HG02678 (cell line): ENCODE measurements around the gene PSD4.
A peak's percentile ranks its signal among the peaks of the same experiment; 100 is the strongest.

Experiments
- ATAC-seq: cut with Tn5 transposase; IDR thresholded peaks from one replicate; pipeline ENCODE4 v1.9.1; 2021; ENCODE audit warnings: mild to moderate bottlenecking, moderate library complexity; ENCODE audit not compliant: unreplicated experiment

The PSD4 gene

DNA sequence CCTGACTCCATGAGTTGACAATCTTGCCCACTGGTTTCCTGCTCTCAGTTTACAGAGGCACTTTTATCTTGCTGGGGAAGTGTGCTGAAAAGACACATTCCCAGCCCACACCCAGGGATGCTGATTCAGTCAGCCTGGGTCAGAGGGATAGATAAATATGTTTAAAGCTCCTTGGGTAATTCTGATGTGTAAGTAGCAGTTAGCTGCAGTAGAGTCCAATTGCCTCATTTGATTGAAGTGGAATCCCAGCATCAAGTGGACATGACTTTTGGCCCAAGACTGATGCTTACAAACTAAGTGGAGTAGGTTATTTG, 29.4 kb downstream of the PSD4 start:
- no peak for ATAC-seq

DNA sequence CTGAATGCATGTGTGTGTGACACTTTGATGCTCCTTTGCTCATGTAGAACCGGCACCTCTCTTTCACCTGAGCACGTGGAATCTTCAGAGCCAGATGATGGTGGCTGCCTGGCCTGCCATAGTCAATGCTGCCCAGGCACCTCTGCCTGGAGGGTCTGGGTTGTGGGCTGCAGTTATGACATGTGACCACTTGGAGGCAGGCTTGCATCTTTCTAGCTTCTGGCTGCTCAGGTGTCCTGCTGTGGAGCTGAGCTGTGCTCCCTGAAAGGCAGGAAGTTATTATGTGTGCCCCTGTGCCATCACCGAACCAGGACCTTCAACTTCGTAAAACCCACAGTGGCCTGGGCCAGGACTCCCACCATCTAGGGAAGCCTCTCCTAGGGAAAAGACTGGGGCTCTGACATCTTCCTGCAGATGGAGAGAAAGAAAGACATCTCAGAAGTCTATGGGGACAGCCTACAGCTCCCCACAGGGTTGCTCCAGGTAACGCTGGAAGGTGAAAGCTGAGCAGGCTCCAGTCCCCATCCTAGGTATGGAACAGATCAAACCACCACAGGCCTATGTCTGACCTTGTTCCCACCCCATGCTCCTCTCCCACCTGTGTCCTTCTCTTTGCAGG, 30.2 kb downstream of the PSD4 start:
- ATAC-seq, result peak; percentile 74

DNA sequence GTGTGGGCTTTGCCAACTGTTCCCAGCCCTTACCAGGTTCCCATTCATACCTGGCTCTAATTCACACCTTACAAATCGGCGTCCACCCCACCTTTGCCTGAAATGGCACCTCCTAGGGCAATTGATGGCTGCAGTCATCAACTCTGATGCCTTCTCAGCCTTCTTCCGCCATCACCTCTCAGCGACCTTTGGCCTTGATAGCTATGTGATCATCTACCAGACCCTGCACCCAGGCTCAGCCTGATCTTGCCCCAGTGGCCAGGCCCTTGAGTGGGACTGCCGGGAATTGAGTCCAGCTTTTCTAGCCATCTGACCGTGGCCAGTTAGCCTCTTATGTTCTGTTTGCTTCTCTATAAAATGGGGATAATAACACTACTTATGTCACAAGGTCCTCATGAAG, 32.5 kb downstream of the PSD4 start:
- ATAC-seq, result no peak

DNA sequence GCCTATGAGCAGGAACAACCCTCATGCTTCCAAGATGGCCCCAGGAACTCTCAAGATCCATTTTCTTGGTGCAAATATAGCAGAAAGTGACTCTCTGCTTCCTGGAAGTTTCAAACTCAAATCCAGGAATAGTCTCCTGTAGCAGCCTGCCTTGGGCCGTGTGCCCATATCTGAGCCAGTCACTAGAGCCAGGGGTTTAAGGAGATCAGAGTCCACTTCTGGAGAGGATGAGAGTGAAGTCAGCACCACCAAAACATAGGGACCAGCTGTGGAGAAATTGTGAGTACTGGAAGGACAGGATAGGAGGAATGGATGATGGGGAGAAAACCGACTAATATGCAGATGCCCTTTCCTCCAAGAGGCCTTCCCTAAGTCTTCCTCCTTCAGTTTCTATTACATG, 33.2 kb downstream of the PSD4 start:
- no peak for ATAC-seq

DNA sequence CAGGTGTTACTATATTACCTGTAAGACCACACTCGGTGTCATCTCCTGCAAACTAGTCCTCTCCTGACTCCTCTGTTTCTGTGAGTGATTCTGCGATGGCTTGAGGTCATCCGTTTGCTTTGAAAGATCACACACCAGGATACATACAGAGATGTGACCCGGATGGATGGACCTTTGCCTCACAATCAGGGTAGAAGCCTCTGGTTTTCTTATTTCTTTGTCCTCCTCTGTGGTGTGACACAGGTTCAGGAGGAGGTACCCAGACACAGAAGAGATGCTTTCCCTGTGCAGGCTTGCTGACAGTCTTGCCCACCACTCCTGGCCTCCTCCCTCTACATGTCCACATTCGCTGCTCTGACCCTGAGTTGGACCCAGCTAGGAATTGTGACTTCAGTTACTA, 34.6 kb downstream of the PSD4 start:
- ATAC-seq, result no peak

DNA sequence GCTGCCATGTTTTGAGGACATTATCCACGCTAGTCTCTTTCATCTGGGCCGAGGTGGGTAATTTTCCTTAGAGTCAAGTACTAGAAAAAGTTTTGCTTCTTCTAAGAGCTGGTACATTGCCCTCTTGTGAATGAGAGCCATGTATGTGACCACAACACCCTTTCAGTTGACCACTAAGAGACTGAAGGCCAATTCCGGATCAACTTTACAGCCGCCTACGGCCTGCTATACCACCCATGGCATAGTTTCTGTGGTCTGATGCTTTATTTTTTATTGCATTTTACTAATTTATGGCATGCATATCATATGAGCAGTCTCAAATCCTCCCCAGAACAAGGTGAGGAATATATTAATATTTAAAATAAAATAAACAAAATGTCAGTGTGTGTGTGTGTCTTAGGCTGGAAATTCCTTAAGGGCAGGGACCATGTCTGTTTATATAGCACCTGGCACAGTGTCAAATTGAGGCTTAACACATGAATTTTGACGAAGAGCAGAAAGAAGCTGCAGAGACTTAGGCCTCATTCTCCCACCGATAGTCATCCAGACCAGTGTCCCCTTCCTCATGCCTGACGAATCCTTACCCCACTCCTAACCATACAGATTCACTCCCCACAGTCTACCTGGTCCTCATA, 35.4 kb downstream of the PSD4 start:
- no peak for ATAC-seq

DNA sequence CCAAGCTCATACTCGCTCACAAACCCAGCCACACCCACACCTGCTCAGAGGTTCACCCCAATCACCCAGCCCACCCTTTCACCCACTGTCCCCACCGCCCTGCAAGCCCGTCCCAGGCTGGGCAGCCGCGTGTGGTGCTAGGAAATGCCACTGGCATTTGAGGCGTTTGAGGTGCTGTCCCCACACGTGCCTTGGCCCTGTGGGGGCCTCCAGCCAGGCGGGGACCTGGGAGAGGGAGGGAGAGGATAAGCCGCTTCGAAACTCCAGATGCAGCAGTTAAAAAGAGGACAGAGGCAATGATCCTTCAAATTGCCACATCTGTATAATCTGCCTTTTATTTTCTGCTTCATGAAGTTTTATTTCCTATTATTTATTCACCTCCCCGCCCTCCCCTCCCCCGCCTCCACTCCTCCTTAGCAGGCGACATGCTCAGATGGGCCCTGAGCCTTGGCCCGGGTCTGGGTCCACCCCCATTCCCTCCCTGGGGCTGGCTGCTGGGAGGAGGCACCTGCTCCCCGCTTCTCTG, 35.9 kb downstream of the PSD4 start:
- ATAC-seq, result no peak

DNA sequence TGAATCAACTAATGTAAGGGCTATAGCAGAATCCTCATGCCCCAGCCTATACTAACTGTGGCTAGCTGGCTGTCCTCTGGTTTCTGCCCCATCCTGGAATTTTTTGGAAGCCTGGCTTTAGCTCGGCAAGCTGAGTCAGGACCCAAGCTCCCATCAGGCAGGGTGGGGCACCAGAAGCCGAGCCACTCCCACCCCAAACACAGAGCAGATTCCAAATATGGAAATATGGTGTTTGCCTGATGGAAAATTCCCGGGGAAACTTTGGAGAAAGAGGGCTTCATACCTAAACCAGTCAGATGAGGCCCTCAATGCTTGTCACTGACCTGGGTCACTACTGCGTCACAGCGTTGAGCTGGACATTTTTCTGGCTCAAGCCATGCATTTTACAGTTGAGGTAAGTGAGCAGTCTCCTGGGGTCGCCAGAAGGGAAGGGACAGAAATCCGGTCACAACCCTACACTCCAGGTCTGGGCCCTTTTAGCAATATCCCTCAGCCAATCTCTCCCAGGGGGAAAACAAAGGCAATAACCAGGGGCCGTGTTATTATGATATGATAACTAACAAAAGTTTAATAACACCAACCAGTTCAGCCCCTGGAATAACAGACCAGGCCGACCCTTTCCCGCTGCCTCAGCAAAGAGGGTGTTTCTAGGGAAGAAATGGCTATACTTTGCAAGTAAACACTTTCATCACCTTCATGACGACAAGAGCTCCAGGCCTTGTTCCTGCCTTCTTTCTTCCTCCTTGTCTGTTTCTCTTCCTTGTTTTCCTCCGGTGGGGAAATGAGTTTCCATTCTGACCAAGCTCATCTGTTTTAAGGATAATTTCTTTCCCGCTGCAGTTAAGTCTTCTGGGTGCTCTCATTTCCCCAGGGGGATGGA, 37.7 kb downstream of the PSD4 start:
- no peak for ATAC-seq

DNA sequence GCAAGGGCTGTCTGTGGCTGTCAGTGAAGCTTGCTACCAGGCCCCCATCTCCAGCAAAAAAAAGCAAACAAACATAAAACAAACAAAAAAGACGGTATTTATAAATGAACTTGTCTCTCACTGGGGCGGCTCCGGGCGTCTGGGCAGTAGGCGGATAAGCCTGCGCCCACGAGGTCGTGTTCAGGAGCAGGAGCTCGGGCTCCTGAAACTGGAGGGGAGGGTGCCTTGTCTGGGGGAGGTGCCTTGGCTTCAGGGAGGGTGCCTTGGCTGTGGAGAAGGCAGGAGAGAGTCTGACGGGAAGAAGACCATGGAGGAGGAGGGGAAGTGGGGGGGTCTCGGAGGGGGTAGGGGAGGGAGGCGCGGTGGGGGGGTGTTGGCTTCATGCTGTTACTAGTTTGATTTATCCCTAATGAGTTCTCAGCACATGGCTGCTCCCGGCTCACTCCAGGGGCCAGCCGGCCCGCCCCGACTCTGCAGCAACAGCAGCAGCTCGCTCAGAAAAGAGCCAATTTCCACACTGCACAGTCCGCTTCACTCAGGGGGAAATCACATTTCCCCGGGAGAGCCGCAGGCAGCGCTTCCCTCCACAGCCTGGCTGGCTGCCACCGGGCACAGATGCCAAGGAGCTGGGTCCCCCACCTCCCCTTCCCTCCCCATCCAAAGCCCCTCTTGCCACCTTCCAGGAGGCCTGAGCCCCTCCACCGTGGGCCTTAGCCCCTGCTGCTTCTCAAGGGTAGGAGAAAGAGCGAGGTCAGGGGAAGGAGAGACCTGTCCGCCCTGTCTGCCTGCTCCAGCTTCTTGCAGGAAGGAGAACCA, 38.7 kb downstream of the PSD4 start:
- ATAC-seq, result no peak

DNA sequence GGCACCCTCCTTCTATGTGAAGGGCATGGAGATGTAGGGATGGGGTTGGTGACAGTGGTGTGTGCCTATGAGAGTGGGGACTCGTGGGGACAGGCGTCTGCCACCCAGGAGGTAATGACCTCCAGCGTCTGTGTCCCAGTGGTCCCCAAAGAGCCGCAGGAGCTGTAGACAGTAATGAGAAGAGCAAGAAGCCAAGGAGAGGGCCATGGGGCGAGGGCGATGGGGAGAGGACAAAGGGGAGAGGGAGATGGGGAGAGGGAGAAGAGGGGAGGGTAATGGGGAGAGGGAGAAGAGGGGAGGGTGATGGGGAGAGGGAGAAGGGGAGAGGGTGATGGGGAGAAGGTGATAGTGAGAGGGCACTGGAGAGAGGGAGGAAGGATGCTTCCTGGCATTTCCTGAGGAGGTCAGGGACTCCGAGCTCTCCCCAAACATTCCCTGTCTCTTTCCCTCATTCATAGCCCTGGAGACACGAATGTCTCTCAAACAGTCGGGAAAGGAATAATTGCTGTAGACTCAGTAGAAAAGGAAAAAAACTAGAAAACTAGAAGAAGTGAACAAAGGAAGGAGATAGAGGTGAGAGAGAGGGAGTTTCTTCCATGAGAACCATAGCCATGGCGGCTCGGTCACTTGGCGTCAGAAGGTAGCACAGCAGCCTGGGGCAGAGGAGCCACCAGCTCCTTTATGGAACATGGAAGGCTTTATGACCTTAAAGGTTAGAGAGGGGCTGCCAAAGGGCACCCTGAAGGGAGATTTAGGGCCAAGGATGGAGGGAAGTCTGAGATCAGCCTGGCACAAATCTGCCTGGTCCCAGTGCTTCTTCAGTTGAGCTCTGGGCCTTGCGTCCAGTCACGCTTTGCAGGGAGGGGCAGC, 39.5 kb downstream of the PSD4 start:
- ATAC-seq, result no peak

DNA sequence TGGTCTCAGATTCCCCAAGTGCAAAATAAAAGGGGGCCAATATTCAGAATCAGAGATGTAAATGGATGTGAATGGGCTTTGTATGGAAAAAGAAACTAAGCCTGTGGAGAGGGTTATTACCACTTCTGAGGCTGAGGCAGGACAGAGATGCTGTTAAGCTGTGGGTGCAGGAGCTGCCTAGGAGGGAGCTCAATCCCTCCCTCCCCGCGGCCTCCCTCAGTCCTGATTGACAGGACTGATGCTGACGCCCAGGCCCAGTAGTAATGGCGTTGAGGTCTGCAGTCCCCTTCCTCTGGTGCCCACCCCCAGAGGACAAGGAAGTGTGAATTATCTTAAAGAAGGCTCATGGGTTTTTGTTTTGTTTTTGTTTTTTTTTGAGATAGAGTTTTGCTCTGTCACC, 40.4 kb downstream of the PSD4 start:
- no peak for ATAC-seq

DNA sequence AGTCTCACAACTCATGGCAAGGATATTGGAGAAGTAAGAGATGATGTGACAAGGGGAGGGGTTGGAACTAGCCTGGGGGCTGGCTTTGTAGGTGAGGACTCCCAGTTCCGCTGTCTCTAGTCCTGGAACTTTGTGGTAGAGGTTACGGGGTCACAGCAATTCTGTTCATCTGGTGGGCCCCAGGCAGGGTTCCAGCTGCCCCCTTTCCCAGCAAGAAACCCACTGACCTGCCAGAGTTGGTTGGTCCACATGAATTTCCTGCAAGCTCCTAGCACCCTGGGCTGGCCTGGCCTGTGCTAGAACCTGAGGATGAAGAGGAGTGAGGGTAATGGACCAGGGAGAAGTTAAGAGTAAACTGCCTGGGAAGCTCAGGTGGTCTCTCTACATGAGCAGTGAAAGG, 41.3 kb downstream of the PSD4 start:
- no peak for ATAC-seq

DNA sequence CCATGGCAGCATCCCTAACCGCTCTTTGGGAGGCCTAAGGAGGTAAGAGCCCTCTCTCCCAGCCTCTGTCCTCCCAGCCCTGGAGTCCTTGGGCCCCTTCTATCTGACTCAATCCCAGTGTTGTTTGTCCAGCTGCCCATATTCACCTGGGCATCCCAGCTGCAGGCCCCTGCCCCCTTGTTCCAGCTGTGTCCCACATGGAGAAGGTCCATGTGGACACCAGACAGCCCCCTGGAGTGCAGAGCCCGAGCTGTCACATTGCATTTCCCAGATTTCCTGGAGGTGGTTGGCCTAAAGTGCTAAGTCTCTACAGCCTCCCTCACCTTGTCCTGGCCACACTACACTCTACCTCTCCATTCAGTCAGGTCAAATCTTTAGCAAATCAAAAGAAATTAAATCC, 42.5 kb downstream of the PSD4 start:
- ATAC-seq, result no peak

DNA sequence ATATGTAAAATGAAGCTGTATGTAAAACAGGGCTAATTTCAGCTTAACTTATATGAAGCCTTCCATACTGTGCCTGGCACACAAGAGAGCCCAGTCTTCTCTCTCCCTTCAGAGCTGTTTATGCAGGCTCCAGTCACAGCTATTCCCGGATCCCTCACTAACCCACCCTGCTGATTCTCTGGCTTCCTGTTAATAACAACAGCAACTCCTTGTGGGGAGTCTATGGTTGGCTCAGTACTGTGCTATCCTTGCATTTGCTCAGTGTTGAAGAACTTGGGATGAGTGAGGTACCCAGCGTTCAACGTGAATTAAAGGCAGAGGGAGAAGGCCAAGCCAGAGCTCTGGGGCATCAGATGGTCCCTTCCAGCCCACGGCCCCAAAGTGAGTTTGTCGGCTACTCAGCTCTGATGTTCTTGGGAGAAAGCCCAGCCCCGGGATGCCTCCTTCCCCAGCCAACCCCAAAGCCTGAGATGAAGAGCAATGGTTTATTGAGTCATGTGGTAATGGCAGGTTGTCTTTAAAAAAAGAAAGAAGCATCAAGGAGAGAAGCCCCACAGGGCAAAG, 43.2 kb downstream of the PSD4 start:
- no peak for ATAC-seq

DNA sequence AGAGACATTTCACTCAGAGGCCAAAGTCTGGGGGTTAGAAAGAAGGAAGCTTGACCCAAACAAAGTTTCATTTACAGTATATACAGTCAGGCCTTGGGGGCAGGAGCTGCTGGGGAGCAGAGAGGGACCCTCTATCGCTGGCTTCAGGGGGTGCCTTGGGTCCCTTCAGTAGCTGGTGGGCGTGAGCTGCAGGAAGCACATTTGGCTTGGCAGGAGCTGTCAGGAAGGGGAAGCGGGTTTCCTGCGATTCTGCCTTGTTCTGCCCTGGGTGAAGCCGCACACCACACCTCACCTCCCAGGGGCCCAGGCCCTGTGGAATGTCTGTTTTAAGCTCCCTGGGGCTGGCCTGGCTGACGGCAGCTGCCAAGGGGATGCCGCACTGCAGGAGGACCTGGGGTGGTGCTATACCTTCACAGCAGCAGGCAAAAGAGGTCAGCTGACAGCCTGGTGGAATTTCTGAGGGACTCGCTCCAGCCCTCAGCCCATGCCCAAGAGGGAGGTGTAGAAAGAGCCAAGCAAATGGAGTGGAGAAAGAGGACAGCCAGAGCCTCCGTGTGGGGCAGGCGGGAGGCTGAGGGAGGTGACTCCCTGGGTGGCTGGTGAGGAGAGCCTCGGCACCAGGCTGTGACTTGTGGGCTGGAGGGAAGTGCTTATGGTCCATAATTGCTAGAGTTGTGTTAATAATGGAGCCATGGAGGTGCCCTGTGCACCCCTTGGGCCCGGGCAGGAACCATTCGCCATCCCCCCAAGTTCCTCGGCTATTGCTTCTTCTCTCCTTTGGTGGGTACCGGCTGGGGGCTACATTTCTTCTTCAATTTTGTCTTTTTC, 43.9 kb downstream of the PSD4 start:
- ATAC-seq, result no peak

DNA sequence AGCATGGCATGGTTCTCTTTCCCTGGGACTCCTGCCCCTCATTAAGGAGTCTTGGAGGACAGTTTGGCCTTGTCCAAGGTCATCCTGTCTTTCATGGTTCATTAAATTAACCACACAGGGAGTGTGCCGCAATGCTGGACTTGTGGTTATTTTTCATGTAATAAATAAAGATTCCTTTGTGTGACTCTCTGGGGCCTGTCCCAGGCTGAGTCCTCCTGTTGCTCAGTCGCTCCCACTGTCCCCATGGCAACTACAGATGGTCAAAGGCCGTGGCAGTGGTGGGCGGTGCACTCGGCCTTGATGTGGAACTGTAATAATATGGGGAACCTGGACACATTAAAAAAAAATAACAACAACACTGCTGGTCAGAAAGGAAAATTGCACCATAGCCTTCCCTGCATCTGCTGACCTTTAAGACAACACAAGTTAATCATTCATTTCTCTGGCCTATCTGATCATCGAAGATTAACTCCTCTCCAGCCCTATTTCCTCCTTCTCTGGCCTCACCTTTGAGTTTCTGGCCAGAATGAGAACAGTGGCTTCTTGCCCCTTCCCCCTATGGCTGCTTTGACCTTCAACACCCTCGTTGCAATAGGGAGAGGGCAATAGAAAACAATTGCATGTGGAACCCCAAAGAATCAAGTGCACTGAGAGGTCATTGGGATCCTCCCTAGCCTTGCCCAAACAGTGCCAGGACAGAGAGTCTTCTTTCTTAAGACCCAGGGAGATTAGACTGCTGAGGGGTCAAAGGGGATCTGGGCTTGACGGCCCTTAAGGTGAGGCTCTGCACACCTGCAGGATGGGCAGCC, 44.7 kb downstream of the PSD4 start:
- no peak for ATAC-seq

DNA sequence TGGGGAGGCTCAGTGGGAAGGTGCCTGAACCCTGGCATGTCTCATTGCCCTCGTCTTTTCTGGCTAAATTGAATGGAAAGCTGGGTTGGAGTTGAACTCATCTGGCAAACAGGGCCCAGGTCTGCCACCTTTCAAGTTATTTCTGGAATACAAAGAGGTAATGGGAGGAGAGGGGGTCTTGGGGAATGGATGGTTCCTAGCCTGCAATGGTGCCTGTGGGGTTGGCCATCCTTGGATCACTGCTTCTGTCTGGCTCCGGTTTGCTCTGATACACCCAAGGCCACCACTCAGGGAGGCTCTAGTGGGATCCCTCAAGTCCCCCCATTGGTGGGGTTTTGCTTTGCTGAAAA, 45.3 kb downstream of the PSD4 start:
- no peak for ATAC-seq

DNA sequence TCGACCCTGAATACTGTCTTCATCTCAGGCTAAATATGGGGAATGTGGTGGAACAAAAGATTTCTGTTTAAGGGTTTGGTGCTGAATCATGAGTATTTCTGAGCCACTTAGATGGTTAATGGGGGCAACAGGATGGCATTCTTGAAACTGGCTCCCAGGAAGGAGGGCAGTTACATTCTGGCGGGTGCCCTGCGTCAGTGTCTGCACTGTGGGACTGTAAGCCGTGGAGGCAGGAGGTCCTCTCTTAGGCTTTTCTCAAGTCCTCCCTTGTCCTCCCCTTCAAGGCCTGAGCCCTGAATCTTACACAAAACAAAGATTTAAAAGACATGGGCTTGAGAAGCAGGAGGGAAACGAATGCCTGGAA, 45.7 kb downstream of the PSD4 start:
- ATAC-seq, result no peak
